Astrocyte (in vitro differentiated cells and primary cell): ENCODE data around the gene ALCAM. TPM values are rescaled to one million over a fixed set of nuclear protein-coding genes. Genes with fewer than 3 reads are reported as not detected.

Source experiments
- DNase-seq: peaks from one replicate; pipeline ENCODE4 v3.0.0-alpha.2; 2010; ENCODE audit warnings: low read depth
- FAIRE-seq: peaks from 2 replicates; lab custom pipeline; 2011; peaks lifted over from hg19 to GRCh38; lab: Jason Lieb, UNC
- H2AFZ ChIP-seq: 2 replicates; pipeline ENCODE4 v1.6.0; 2012; ENCODE audit warnings: low read depth, low read length, inconsistent platforms
- H3K27ac ChIP-seq: 2 replicates; pipeline ENCODE4 v1.5.1; 2011; ENCODE audit warnings: low read depth, low read length, inconsistent platforms
- H3K27me3 ChIP-seq: 2 replicates; pipeline ENCODE4 v1.6.0; 2011; ENCODE audit warnings: low read length, inconsistent platforms; ENCODE audit not compliant: insufficient read depth
- H3K36me3 ChIP-seq: 2 replicates; pipeline ENCODE4 v1.5.1; 2011; ENCODE audit warnings: low read length, inconsistent platforms; ENCODE audit not compliant: insufficient read depth
- H3K4me1 ChIP-seq: 2 replicates; pipeline ENCODE4 v1.5.1; 2011; ENCODE audit warnings: low read length, inconsistent platforms; ENCODE audit not compliant: insufficient read depth
- H3K4me2 ChIP-seq: 2 replicates; pipeline ENCODE4 v1.6.0; 2012; ENCODE audit warnings: low read length, inconsistent platforms
- H3K4me3 ChIP-seq: 2 replicates; pipeline ENCODE4 v1.5.1; 2011; ENCODE audit warnings: low read depth, mild to moderate bottlenecking, low read length, inconsistent platforms; ENCODE audit not compliant: insufficient read depth
- H3K79me2 ChIP-seq: 2 replicates; pipeline ENCODE4 v1.6.0; 2012; ENCODE audit warnings: mild to moderate bottlenecking, low read length, inconsistent platforms; ENCODE audit not compliant: insufficient read depth
- H3K9ac ChIP-seq: 2 replicates; pipeline ENCODE4 v1.6.0; 2012; ENCODE audit warnings: mild to moderate bottlenecking, low read length, inconsistent platforms
- H3K9me3 ChIP-seq: 2 replicates; pipeline ENCODE4 v1.5.1; 2012; ENCODE audit warnings: low read depth, mild to moderate bottlenecking, low read length, inconsistent platforms; ENCODE audit not compliant: insufficient read depth
- H4K20me1 ChIP-seq: 2 replicates; pipeline ENCODE4 v1.6.0; 2012; ENCODE audit warnings: low read length, inconsistent platforms; ENCODE audit not compliant: insufficient read depth
- H3K27ac Mint-ChIP-seq: one replicate; pipeline ENCODE4 v1.8.0; 2021; ENCODE audit warnings: mild to moderate bottlenecking, mixed read lengths; ENCODE audit not compliant: unreplicated experiment
- H3K27me3 Mint-ChIP-seq: one replicate; pipeline ENCODE4 v1.8.0; 2021; ENCODE audit warnings: low read depth, mixed read lengths; ENCODE audit not compliant: unreplicated experiment
- H3K36me3 Mint-ChIP-seq: one replicate; pipeline ENCODE4 v1.8.0; 2021; ENCODE audit warnings: low read depth, mixed read lengths; ENCODE audit not compliant: unreplicated experiment
- H3K4me1 Mint-ChIP-seq: one replicate; pipeline ENCODE4 v1.8.0; 2021; ENCODE audit warnings: low read depth, mixed read lengths; ENCODE audit not compliant: unreplicated experiment
- H3K4me3 Mint-ChIP-seq: one replicate; pipeline ENCODE4 v1.8.0; 2021; ENCODE audit warnings: mild to moderate bottlenecking, moderate library complexity, mixed read lengths; ENCODE audit not compliant: unreplicated experiment
- H3K9me3 Mint-ChIP-seq: one replicate; pipeline ENCODE4 v1.8.0; 2021; ENCODE audit warnings: mild to moderate bottlenecking, mixed read lengths; ENCODE audit not compliant: unreplicated experiment
- CTCF ChIP-seq: IDR thresholded peaks from 2 replicates; pipeline ENCODE4 v1.5.1; 2011; ENCODE audit warnings: low read depth, mild to moderate bottlenecking, inconsistent platforms, low read length, moderate library complexity; ENCODE audit not compliant: insufficient read depth
- EZH2 ChIP-seq: IDR thresholded peaks from 2 replicates; pipeline ENCODE4 v1.6.1; 2012; ENCODE audit warnings: mild to moderate bottlenecking, low read length, inconsistent platforms; ENCODE audit not compliant: insufficient read depth
- total RNA-seq: library from RNA; stranded (reverse); gene quantifications from 2 replicates; pipeline ENCODE4 v1.2.1, GENCODE V29; 2021

Gene ALCAM
- total RNA-seq, 1 donor from 2014 or later = 154 TPM

- no peaks in the 10 kb centered on the region for H3K36me3 ChIP-seq
- Mint-ChIP-seq H3K27me3 (no peaks in the 10 kb centered on the region), H3K4me3 (no peak overlapping the region), H3K4me1 (peaks cover 10% of the 10 kb centered on the region), H3K9me3 (no peaks in the 10 kb centered on the region), H3K27ac (no peak overlapping the region), H3K36me3 (no peaks in the 10 kb centered on the region)
- H3K9ac ChIP-seq = no peak overlapping the region
- no peak overlapping the region for H3K27ac ChIP-seq
- no peak for DNase-seq
- peaks cover 10% of the 10 kb centered on the region for H4K20me1 ChIP-seq
- no peak for FAIRE-seq
- no peaks in the 10 kb centered on the region for H3K27me3 ChIP-seq
- H3K4me1 ChIP-seq = no peaks in the 10 kb centered on the region
- no peak overlapping the region for H3K4me2 ChIP-seq
- no peak overlapping the region for H2AFZ ChIP-seq
- H3K4me3 ChIP-seq = no peak overlapping the region
- TF ChIP-seq CTCF (no peak), EZH2 (no peak)
- no peaks in the 10 kb centered on the region for H3K9me3 ChIP-seq
- H3K79me2 ChIP-seq = peaks cover 56% of the 10 kb centered on the region
Observed at GRCh38 chr3:105502333-105502732, 135.6 kb downstream of the ALCAM start.

- Mint-ChIP-seq H3K27me3 (no peaks in the 10 kb centered on the region), H3K9me3 (no peaks in the 10 kb centered on the region), H3K4me3 (no peak overlapping the region), H3K4me1 (peaks cover 10% of the 10 kb centered on the region), H3K27ac (no peak overlapping the region), H3K36me3 (no peaks in the 10 kb centered on the region)
- FAIRE-seq (no peak), DNase-seq (peak; percentile 17)
- no peak for TF ChIP-seq CTCF
- TF ChIP-seq EZH2 = no peak
- H3K9ac ChIP-seq = no peak overlapping the region
- H3K27ac ChIP-seq = no peak overlapping the region
- no peak overlapping the region for H3K4me3 ChIP-seq
- H3K27me3 ChIP-seq = no peaks in the 10 kb centered on the region
- H3K36me3 ChIP-seq = no peaks in the 10 kb centered on the region
- no peaks in the 10 kb centered on the region for H3K9me3 ChIP-seq
- H4K20me1 ChIP-seq = peaks cover 10% of the 10 kb centered on the region
- peaks cover 62% of the 10 kb centered on the region for H3K79me2 ChIP-seq
- H3K4me1 ChIP-seq = no peaks in the 10 kb centered on the region
- no peak overlapping the region for H2AFZ ChIP-seq
- no peak overlapping the region for H3K4me2 ChIP-seq
Observed at GRCh38 chr3:105503191-105503593, 136.5 kb downstream of the ALCAM start.

- Histone ChIP-seq H3K79me2 (peaks cover 76% of the 10 kb centered on the region), H3K9me3 (no peaks in the 10 kb centered on the region), H3K4me2 (no peak overlapping the region), H3K27me3 (no peaks in the 10 kb centered on the region), H3K36me3 (no peaks in the 10 kb centered on the region), H3K27ac (no peak overlapping the region), H4K20me1 (peaks cover 10% of the 10 kb centered on the region), H2AFZ (no peak overlapping the region), H3K4me3 (no peak overlapping the region), H3K4me1 (no peaks in the 10 kb centered on the region), H3K9ac (no peak overlapping the region)
- TF ChIP-seq CTCF (no peak), EZH2 (no peak)
- Mint-ChIP-seq H3K36me3 (no peaks in the 10 kb centered on the region), H3K4me1 (peaks cover 10% of the 10 kb centered on the region), H3K4me3 (no peak overlapping the region), H3K9me3 (no peaks in the 10 kb centered on the region), H3K27ac (no peak overlapping the region), H3K27me3 (no peaks in the 10 kb centered on the region)
- no peak for DNase-seq
- no peak for FAIRE-seq
Observed at GRCh38 chr3:105504440-105504951, 137.8 kb downstream of the ALCAM start.
